NCI-H1417 (cell line): Measurements from ENCODE around the gene CNR2.

Experiments used
- DNase-seq, 3 experiments: peaks; one replicate each; lab custom pipeline; 2025; lab: John Stamatoyannopoulos, UW

The CNR2 gene

DNA sequence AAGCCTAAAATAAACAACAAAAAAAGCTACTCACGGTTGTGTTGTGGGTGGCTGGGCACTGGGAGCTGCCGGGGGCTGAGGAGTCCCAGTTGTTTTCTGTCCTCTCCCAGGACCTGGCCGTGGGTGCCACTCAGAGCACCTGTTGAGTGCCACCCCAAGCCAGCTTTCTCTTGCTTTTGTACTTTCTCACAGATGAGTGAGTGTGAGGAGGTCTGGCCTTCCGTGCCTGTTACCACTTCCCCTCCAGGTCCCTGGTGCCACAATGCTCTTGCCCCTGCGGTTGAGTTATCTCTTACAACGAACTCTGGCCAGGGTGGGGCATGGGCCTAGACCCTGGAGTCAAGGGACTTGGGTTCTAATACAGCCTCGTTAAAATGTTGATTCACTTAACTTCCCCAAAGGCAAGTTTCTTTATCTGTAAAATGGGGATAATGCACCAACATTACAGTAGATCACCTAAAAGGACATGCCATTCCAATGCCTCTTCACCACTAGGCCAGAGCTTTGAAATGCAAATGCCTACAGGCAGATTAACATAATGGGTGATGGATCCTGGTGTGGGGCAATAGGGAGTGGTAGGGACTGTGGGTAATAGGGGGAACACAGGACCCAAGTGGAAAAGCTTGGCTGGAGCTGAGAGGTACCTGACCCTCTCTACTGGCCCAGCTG lies at the start of gene CNR2:
Gene CNR2 (minus strand): TSS at position 151 of the 669 bp plus-strand sequence. CDS start 37,745 bp downstream, outside the sequence.
- no peak for DNase-seq

DNA sequence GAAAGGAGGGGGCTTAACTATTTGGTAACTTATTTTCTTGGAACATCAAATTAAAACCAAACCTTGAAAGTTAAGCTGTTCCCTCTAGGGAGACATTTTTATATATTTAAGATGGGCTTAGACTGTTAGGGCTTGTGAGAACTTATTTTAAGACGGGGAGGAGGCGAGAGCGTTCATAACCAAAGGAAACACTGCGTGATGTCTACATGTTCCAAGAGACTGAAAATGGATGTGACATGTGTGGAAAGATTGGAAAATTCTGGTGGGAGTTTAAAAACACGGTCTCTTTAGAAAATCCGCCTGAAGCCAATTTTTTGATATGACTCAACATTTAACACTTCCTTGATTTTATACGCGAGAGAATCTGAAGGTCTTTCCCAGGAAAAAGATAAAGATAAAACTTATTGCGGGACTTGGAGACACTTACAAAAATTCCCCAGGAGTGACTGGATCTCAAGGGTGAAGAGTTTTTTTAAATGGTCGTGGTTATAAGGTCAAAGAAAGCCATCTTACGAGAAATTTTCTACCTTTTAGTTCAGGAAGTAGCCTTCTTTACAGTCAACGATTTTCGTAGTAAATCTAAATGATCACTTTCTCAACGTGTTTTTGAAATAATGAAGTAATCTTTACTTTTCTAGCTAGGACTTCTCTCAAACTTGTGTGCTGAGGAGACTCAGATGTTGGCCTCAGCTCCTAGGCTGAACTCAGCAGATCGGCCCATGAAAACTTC lies 47.3 kb upstream of the CNR2 start:
- DNase-seq: peak in 1 of 3 experiments; percentile 73

DNA sequence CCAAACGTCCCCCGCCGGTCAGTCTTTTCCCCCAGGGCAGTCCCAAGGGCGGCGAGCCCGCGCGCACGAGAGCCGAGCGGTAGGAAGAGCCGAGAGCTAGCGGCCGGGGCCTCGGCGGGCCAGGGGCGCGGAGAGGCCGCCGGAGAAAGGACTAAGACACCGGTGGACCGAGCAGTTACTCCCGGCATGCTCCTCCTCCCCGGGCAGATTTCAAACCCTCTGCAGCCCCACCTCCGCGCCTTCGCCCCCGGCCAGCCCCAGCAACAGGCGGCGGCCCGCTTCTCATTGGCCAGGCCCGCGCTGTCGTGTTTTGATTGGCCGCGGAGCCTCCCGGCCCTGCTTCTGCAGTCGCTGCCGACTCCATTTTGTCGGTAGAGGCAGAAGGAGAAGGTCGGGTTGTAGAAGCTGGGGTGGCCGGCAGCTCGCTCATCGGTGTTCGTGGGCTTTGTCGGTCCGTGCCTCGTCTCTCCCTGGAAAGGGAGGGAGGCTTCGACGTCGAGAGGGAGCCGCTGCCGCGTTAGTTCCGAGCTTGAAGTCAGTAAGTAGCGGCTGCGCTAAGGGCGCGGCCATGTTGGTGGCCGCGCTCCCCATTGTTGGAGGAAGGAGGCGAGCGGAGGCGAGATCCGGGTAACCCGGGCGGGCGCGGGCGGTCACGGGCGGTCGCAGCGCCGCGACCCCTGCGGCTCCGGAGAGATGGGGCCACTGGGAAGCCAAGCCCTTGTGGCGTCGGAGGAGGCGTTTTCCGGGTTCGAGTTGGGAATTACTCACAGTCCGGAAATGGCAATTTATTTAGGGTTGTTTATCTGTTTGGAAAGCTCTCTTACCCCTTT lies 46.5 kb upstream of the CNR2 start, which contains the start of gene PNRC2:
Gene PNRC2 (plus strand): TSS at position 368 of the 830 bp plus-strand sequence. CDS start 1,630 bp downstream, outside the sequence.
- DNase-seq: peak; percentile 95 to 98 (median 96)

DNA sequence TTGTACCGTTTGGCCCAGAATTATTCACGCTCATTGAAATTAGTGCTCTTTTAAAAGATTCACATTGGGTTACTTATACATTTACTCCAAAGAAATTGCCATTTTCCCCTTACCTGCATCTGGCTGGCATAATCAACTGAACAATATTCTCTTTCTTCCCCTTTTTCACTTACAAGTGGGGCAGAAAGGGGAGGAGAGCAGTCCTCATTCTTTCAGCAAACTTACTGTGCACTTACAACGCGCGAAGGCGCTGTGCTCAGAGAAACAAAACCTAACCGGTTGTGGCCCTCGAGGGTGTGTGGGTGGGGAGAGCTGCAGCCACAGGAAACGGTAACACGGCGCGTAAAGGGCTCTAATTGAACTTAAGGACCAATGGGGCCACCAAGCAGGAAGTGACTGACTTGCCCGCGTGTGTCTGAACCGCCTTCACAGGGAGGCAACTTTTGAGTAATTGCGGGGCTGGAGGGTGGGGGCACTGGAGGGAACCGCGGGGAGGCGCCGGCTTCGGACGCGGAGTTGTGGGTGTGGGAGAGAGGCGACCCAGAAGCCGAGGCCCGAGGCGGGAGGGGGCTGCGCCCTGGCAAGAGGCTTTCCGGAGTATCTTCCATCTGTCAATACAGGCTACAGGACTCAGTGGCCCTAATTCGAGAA lies 45.8 kb upstream of the CNR2 start:
- peak; percentile 89 to 98 (median 93) for DNase-seq

DNA sequence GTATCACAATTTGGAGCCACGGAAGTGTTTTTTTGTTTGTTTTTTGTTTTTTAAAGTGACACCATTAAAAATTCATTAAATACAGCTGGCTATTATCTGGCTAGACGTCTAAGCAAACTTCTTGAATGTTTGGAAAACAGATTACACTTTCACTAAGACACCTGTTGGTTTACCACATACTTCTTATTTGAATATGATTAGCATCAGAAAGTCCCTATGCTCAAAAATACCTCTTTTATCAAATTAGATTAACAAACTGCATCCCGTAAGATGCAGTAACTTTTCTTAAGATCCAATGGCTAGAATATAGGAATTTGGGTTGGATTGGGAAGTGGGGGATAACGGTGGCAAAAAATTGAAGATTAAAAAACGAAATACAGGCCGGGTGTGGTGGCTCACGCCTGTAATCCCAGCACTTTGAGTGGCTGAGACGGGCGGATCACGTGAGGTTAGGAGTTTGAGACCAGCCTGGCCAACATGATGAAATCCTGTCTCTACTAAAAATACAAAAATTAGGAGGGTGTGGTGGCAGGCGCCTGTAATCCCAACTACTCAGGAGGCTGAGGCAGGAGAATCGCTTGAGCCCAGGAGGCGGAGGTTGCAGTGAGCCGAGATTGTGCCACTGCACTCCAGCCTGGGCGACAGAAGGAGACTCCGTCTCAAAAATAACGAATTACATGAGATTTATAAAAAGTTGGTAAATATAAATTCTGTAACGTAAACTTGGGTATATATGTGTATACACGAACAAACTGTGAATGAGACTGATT lies 45.1 kb upstream of the CNR2 start:
- peak in 1 of 3 experiments; percentile 55 for DNase-seq

DNA sequence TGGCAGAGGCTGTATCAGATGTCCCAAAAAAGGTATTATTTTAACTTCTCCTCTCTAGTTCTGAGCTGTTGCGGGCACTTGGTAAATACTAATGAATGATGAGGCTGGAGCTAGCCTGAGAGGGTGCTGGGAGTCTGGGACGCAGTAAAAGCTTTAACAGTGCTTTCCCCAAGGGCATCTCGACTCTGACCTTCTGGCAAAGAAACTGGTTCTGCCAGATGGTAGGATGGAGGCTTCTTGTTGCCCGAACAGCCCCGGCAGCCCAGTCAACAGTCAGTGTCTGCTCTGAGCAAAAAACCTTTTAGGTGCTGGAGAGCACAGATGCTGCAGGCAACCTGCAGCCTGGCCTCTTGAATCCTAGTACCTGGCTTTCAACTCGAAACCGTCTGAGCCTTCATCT lies 43.9 kb upstream of the CNR2 start:
- peak in 1 of 3 experiments; percentile 48 for DNase-seq

- no peak for DNase-seq
These were observed 39.9 kb upstream of the CNR2 start for GRCh38 chr1:23953020-23953419.

- no peak for DNase-seq
These were observed 34.2 kb upstream of the CNR2 start for GRCh38 chr1:23947366-23947765.

GRCh38 chr1:23936481-23937176 lies 23.5 kb upstream of the CNR2 start:
- DNase-seq: no peak

DNA sequence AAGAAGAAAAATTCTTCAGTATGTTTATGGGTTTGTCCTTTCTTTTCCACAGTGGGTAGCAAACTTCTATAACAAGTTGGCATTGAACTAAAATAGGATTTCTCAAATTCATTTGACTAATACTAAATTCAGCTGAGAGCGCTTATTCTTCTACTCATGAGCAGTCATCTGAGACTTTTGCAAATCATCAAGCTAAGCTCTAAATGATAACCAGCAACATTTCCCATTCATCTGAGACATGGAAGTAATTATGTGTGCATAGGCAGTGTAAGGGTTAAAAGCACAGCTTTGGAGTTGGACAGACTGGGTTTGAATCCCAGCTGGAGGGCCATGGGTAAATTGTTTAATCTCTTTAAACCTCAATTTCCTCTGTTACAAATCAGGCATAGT lies 18.3 kb upstream of the CNR2 start:
- no peak for DNase-seq

- no peak for DNase-seq
These were observed 17.8 kb upstream of the CNR2 start for GRCh38 chr1:23930861-23931490.

DNA sequence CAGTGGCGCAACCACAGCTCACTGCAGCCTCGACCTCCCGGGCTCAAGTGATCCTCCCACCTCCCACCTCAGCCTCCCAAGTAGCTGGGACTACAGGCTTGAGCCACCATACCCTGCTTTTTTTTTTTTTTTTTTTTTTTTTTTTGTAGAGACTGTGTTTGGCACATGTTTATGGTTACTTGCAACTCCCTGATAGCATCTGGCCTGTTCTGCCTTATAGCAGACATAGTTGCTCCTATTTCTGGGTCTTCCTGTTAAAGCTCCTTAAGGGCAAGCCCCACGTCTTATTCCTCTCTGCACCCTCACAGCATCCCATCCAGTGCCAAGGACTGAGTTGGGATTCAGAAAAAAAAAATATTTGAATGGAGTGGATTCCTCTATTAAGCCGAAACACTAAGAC lies 17.1 kb upstream of the CNR2 start:
- DNase-seq: no peak

- no peak for DNase-seq
These were observed 15.6 kb upstream of the CNR2 start for GRCh38 chr1:23928789-23929188.

DNA sequence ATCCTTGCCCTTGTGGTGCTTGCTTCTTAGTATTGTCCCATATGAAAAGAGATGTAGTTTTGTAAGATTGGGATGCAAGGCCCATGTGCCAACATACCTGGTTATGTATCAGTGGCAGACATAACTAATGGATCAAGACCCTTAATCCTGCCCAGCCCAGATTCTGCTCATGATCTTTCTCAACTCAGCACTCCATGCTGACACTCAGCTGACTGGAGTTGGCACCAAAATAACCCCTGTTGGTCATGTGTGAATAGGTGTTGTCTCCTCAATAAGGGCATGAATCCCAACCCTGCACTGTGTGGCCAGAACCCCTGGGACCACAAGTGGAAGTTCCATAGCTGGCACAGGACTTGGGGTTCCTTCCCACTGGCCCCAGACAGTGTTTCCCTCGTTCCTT lies 13.9 kb upstream of the CNR2 start:
- DNase-seq: no peak

DNA sequence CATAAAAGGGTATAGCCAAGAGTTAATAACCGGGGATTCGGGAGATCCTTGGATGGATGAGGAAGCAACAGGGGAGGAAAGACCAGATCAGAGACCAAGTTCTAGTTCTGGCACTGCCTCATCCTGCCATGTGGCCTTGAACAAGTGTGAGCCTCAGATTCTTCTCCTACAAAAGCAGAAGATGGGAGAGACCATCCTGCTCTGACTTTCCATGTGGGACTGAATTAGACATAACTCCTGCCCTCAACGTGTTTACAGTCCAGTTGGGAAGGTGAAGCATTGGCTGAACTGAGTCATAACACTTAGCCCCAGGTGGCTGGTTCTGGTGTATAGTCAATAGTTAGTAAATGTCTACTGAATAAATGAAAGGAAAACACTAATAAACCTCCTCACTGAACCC lies 12.1 kb upstream of the CNR2 start:
- DNase-seq: no peak

GRCh38 chr1:23924601-23925000 lies 11.4 kb upstream of the CNR2 start:
- no peak for DNase-seq

- DNase-seq: no peak
These were observed 10.7 kb upstream of the CNR2 start for GRCh38 chr1:23923592-23924499.

- DNase-seq: no peak
These were observed 9.3 kb upstream of the CNR2 start for GRCh38 chr1:23922321-23922943.
